Measurements from ENCODE around the gene MUC20. TPM values are rescaled to one million over a fixed set of nuclear protein-coding genes. Genes with fewer than 3 reads are reported as not detected.

MUC20 gene
- total and polyA plus RNA-seq, 9 of the 15 experiments (the other 6 are each of a cell fraction or from before 2014, with no cell fraction given) = 0.03 to 0.23 (median 0.15) TPM; not detected in 3

- TF ChIP-seq ZBTB1 (CRISPR knock-in tag; IDR thresholded peaks at IDR 0.05; ENCODE audit: borderline replicate concordance, low read depth) (peak; percentile 40; the same call in 1 of the 2 replicates), ZNF324 (CRISPR knock-in tag; IDR thresholded peaks at IDR 0.05) (no peak), CBFB (CRISPR knock-in tag; IDR thresholded peaks at IDR 0.05) (0 out of 2 replicates have a peak, but pooled peaks have one; percentile 46), ZBTB43 (CRISPR knock-in tag; IDR thresholded peaks at IDR 0.05) (no peak)
Measured at GRCh38 chr3:195729476-195730251, 8.9 kb downstream of the MUC20 start (continued).

GRCh38 chr3:195731356-195731905 is 10.7 kb downstream of the MUC20 start:
- no peaks in the 10 kb centered on the region for H4K20me1 ChIP-seq (replicated peaks; ENCODE audit: control insufficient read depth, insufficient read depth, low read length)
- ATAC-seq = no peak
- in situ Hi-C loops (cut with MboI) (no loop called here), intact Hi-C loops (cut with micrococcal nuclease) (no loop called here)
- H2AFZ ChIP-seq (ENCODE audit: low read depth, low read length) = no peak overlapping the region
- peaks cover 35 to 58% of the 10 kb centered on the region in 2 experiments for H3K27me3 ChIP-seq (ENCODE audit: control insufficient read depth in 2 of 2, insufficient read depth in 2 of 2, low read length in 2 of 2)
- H3K9me3 ChIP-seq (replicated peaks; ENCODE audit: control insufficient read depth, insufficient read depth, low read depth, low read length) = no peaks in the 10 kb centered on the region
- H3K4me2 ChIP-seq (ENCODE audit: insufficient read depth, low read length) = no peak overlapping the region
- FAIRE-seq = no peak
- H3K4me1 ChIP-seq (replicated peaks in 1 of 2; ENCODE audit: control insufficient read depth in 2 of 2, insufficient read depth in 2 of 2, low read length in 2 of 2) = no peaks in the 10 kb centered on the region; a peak in 1 of 5 replicates
- 20% methylated on average over 10 of the region's 11 CpGs for WGBS (ENCODE audit: insufficient coverage, low coverage, missing lambda C conversion rate)
- no peaks in the 10 kb centered on the region for H3K36me3 ChIP-seq (ENCODE audit: control insufficient read depth, insufficient read depth, low read length)
- H3K27ac ChIP-seq (ENCODE audit: extremely low read depth, low read depth, low read length) = no peak overlapping the region
- H3K79me2 ChIP-seq (ENCODE audit: control insufficient read depth, insufficient read depth, low read length) = no peaks in the 10 kb centered on the region
- no peak overlapping the region for H3K4me3 ChIP-seq
- no peak overlapping the region for H3K9ac ChIP-seq (ENCODE audit: insufficient read depth in 1 of 2, low read depth in 2 of 2, low read length in 2 of 2)
- no TSS peak for BruUV-seq (replicated peaks)
- no peaks in the 10 kb centered on the region for H3K9me1 ChIP-seq (ENCODE audit: control insufficient read depth, insufficient read depth, low read length)
- ChIA-PET CTCF (ENCODE audit: low intra/inter-chr PET ratio) (no interaction called here), POLR2A (interaction anchor here (1.0 kb wide), 1 partner anchor 11 kb away, joined by 3 read pairs; no protein-coding TSS in a partner anchor)
- DNase-seq (ENCODE audit: extremely low read depth in 1 of 4, low spot score in 3 of 4) = no peak
- no peak for TF ChIP-seq ETV5 (CRISPR knock-in tag; IDR thresholded peaks at IDR 0.05; ENCODE audit: low read depth)
- TF ChIP-seq ZBTB17 (CRISPR knock-in tag; IDR thresholded peaks at IDR 0.05) = no peak
- no peak for TF ChIP-seq NBN (IDR thresholded peaks at IDR 0.05; ENCODE audit: low read depth)
- no peak for TF ChIP-seq TAL1 (IDR thresholded peaks at IDR 0.05)
- TF ChIP-seq USF1 (CRISPR knock-in tag; IDR thresholded peaks at IDR 0.05) = peak; percentile 41
- no peak for TF ChIP-seq KLF6 (CRISPR knock-in tag; IDR thresholded peaks at IDR 0.05; ENCODE audit: borderline replicate concordance)
- no peak for TF ChIP-seq SRSF3 (IDR thresholded peaks at IDR 0.05; ENCODE audit: insufficient read depth, low read length)
- peak; percentile 46 for TF ChIP-seq USF2 (CRISPR knock-in tag; IDR thresholded peaks at IDR 0.05)
- TF ChIP-seq POLR2G (IDR thresholded peaks at IDR 0.05; ENCODE audit: low read depth, low read length) = no peak
- TF ChIP-seq CBFB (CRISPR knock-in tag; IDR thresholded peaks at IDR 0.05) = no peak
- no peak for TF ChIP-seq TEAD4 (IDR thresholded peaks at IDR 0.05; ENCODE audit: low read length)
- TF ChIP-seq TEAD4 (CRISPR knock-in tag; IDR thresholded peaks at IDR 0.05; ENCODE audit: borderline replicate concordance) = no peak
- no peak for TF ChIP-seq PKNOX1 (IDR thresholded peaks at IDR 0.05)
- TF ChIP-seq BMI1 (IDR thresholded peaks at IDR 0.05; ENCODE audit: low read length) = no peak
